LNCaP clone FGC (cell line): ENCODE measurements around the gene ERC1.
"Not testable (repeated sequence)": the region's sequence is repeated elsewhere in the genome, so short reads cannot be mapped to it uniquely, and the experiment has no call there.

Experiments used
- DNase-seq: peaks from one replicate; pipeline ENCODE4 v3.0.0-alpha.2; 2011; ENCODE audit warnings: low read depth
- H3K4me3 ChIP-seq: 2 replicates; pipeline ENCODE4 v1.5.1; 2011; ENCODE audit warnings: mild to moderate bottlenecking, low read depth, low read length, control low read depth
- TF ChIP-seq, protein P1 (sequence below): IDR thresholded peaks from 2 replicates; pipeline ENCODE4 v1.5.1; 2012; ENCODE audit warnings: mild to moderate bottlenecking; ENCODE audit not compliant: control insufficient read depth, insufficient read depth; ENCODE audit errors: extremely low read depth

The ERC1 gene

DNA sequence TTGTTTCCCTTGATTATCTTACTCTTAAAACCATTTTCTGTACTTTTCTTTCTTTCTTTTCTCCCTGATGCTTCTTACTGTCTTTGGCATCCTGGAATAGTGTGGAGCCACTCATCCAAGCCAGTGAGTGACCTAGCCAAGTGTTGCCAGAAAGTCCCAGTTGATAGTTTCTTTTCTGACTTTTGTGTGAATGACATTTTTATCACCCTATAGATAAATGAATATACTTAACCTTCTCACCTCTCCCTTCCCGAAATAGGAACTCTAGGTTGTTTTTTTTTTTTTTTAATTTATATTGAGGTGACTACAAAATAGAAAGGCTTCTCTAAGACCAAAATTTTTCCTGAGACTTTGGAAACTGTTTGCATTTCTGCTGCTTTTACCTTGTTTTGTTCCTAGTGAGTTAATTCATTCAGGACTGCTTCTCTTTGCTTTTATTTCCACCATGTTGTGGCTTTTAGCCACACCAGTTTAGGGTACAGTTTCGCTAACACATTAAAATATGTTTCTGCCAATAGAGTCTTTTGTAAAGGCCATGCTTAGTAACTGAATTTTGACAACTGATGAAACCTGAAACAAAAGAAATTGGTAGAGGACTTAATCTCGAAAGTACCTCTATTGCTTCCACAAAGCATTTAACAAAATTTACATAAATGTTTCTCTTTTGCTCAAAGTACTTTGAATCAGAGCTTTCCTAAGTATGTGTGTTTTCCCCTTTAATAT lies 194.6 kb downstream of the ERC1 start:
- TF ChIP-seq, protein P1, sequence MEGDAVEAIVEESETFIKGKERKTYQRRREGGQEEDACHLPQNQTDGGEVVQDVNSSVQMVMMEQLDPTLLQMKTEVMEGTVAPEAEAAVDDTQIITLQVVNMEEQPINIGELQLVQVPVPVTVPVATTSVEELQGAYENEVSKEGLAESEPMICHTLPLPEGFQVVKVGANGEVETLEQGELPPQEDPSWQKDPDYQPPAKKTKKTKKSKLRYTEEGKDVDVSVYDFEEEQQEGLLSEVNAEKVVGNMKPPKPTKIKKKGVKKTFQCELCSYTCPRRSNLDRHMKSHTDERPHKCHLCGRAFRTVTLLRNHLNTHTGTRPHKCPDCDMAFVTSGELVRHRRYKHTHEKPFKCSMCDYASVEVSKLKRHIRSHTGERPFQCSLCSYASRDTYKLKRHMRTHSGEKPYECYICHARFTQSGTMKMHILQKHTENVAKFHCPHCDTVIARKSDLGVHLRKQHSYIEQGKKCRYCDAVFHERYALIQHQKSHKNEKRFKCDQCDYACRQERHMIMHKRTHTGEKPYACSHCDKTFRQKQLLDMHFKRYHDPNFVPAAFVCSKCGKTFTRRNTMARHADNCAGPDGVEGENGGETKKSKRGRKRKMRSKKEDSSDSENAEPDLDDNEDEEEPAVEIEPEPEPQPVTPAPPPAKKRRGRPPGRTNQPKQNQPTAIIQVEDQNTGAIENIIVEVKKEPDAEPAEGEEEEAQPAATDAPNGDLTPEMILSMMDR = no peak
- H3K4me3 ChIP-seq = no peak overlapping the region
- no peak for DNase-seq

DNA sequence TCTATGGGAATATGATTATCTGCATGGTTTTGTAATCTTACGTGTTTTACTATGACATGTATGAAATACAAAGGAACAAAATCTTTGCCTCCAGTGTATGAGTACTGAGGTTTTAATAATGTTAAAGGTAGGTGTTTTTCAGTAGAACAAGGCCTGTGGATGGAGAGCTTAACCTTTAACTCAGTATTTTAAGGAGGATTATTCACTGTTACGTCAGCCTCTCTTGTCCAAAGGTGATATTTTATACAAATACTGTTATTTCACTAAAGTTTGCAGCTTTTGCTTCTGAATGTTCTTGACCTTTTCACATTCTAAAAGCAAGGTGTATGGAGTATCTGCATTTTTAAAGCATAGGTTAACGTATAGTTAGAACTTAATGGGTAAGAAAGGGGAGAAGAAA lies 195.3 kb downstream of the ERC1 start:
- DNase-seq = no peak
- TF ChIP-seq, protein P1 = no peak
- no peak overlapping the region for H3K4me3 ChIP-seq

DNA sequence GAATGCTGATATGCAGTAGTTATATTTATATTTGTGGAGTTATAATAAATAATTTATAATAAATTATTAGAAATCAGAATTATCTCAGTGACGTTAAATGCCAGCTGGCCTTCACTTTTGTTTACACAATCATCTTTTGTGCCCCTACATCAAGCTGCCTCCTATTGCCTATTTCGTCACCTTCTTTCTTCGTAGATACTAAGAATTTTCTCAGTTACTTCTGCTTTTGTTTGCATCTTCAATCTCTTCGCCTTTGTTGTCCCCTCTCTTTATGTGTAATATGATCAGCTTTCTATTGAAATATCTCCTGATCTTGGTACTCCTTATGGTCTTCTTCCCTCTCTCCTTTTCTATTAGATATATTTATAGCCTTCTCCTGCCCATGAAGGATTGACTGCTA lies 197.0 kb downstream of the ERC1 start:
- no peak for DNase-seq
- TF ChIP-seq, protein P1 = no peak
- H3K4me3 ChIP-seq = no peak overlapping the region

DNA sequence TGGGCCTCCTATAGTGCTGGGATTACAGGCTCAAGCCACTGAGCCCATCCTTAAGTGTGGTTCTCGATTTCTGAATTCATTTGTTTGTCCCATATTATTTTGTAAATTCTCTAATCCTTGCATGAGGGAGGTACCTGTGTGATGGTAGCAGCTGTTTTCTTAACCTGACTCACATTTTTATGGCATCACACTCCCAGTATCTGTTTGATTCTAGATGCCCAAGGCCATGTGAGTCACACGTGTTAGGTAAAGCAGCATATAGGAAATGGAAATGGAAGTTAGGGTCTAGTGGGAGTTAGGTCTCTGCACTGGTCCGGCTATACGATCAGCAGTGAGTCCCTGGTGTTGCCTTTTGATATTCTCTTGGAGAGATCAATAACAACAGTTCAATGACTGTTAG lies 198.1 kb downstream of the ERC1 start:
- TF ChIP-seq, protein P1 = no peak
- no peak for DNase-seq
- H3K4me3 ChIP-seq = no peak overlapping the region

DNA sequence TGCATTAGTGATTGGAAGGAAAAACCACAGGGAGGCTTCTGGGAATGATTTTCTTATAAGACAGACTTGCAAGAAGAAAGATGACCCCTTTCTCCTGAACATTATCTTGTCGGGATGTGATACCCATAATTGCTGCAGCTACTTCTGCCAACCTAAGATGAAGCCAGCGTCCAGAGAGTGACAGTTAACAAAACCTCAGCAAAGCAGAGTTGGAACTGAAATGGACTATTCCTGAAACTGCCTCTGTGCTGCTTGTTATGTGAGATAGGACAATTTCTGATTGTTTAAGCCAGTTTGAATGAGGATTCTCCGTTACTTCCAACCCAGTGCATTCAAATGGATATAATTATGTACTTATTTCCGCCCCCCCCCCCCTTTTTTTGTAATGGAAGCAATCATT lies 204.5 kb downstream of the ERC1 start:
- TF ChIP-seq, protein P1 = no peak
- no peak for DNase-seq
- H3K4me3 ChIP-seq = no peak overlapping the region

DNA sequence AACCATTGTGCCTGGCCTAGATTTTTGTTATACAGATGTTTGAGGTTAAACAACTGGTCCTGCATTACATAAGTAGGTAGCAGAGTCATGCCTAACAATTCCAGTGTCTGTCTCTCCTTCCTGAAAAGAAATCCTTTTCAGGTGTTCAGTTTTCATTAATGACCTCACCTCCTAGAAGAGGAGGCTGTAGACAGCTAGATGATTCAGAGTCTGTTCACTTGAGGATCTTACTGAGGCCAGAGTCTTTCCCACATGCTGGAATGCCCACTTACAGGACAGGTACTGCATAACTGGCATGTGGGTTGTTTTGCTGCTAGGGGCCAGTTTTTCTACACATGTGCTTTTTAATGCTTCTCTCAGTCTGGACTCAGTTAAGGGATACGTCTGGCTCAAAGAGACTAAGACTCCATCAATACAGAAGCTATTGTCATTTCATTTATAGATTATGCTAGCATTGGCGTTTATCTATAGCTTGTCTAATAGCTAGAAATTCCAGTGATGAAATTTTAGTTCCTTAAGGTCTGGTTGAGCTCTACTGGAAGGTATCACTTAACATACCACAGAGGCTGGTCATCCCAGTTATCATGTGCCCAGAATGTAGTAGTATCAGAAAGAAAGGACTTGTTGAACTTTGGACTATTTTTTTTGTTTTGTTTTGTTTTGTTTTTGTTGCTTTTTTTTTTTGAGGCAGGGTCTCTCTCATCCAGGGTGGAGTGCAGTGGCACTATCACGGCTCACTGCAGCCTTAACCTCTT lies 206.4 kb downstream of the ERC1 start:
- TF ChIP-seq, protein P1 = no peak
- H3K4me3 ChIP-seq = no peak overlapping the region
- DNase-seq = no peak

DNA sequence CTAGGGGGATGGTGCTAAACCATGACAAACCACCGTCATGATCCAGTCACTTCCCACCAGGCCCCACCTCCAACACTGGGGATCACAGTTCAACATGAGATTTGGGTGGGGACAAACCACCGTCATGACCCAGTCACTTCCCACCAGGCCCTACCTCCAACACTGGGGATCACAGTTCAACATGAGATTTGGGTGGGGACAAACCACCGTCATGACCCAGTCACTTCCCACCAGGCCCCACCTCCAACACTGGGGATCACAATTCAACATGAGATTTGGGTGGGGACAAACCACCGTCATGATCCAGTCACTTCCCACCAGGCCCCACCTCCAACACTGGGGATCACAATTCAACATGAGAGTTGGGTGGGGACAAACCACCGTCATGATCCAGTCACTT lies 207.8 kb downstream of the ERC1 start:
- H3K4me3 ChIP-seq, DNase-seq: not testable (repeated sequence)
